ENCODE results near the gene KIF16B. TPM values are rescaled to one million over a fixed set of nuclear protein-coding genes. Genes with fewer than 3 reads are reported as not detected.

KIF16B gene
- total and polyA plus RNA-seq, 2 of the 13 experiments (the other 11 are each of a cell fraction or from before 2014, with no cell fraction given), result 6.9 to 18.0 TPM

GRCh38 chr20:16360668-16361067 lies 212.6 kb downstream of the KIF16B start:
- H3K27ac ChIP-seq (ENCODE audit: extremely low read length, insufficient read depth, low read length), result no peak overlapping the region
- H3K27me3 ChIP-seq (ENCODE audit: control insufficient read depth in 1 of 2, insufficient read depth in 2 of 2, low read length in 2 of 2), result no peaks in the 10 kb centered on the region
- no peak overlapping the region for H3K9ac ChIP-seq (ENCODE audit: insufficient read depth, low read depth, low read length)
- H3K36me3 ChIP-seq (replicated peaks in 1 of 2; ENCODE audit: control insufficient read depth in 1 of 2, insufficient read depth in 2 of 2, low read length in 2 of 2), result no peaks in the 10 kb centered on the region
- no peak overlapping the region for H2AFZ ChIP-seq (ENCODE audit: low read length)
- in situ Hi-C loops (cut with HindIII; ENCODE audit: extremely low pct_ligation_motif_present, low pct_unique_long_range_greater_than_20kb) (no loop called here), intact Hi-C loops (cut with micrococcal nuclease; ENCODE audit: unreplicated experiment) (no loop called here)
- FAIRE-seq (no peak), ATAC-seq (no peak), DNase-seq (ENCODE audit: low spot score) (no peak)
- no peaks in the 10 kb centered on the region for H3K4me1 ChIP-seq (ENCODE audit: insufficient read depth, low read length)
- CTCF ChIA-PET (ENCODE audit: low intra/inter-chr PET ratio, low total read pairs), result no interaction called here
- H3K4me3 ChIP-seq (replicated peaks in 1 of 3; ENCODE audit: insufficient read depth in 1 of 3, low read depth in 2 of 3, low read length in 3 of 3), result no peak overlapping the region
- POLR2A ChIA-PET, result no interaction called here
- WGBS (ENCODE audit: low lambda C conversion rate), result 92% methylated on average over 5 of the region's 5 CpGs
- no peak for TF ChIP-seq SKIL (CRISPR knock-in tag; IDR thresholded peaks at IDR 0.05; ENCODE audit: borderline replicate concordance)
- TF ChIP-seq ZKSCAN8 (CRISPR knock-in tag; IDR thresholded peaks at IDR 0.05; ENCODE audit: borderline replicate concordance), result no peak
- no peak for TF ChIP-seq PHF8 (CRISPR knock-in tag; IDR thresholded peaks at IDR 0.05)
- TF ChIP-seq ZNF564 (CRISPR knock-in tag; IDR thresholded peaks at IDR 0.05), result no peak
- no peak for TF ChIP-seq SNAPC5 (CRISPR knock-in tag; IDR thresholded peaks at IDR 0.05; ENCODE audit: borderline replicate concordance)
- no peak for TF ChIP-seq HNRNPL (IDR thresholded peaks at IDR 0.05; ENCODE audit: low read depth, low read length)
- TF ChIP-seq, protein P1, sequence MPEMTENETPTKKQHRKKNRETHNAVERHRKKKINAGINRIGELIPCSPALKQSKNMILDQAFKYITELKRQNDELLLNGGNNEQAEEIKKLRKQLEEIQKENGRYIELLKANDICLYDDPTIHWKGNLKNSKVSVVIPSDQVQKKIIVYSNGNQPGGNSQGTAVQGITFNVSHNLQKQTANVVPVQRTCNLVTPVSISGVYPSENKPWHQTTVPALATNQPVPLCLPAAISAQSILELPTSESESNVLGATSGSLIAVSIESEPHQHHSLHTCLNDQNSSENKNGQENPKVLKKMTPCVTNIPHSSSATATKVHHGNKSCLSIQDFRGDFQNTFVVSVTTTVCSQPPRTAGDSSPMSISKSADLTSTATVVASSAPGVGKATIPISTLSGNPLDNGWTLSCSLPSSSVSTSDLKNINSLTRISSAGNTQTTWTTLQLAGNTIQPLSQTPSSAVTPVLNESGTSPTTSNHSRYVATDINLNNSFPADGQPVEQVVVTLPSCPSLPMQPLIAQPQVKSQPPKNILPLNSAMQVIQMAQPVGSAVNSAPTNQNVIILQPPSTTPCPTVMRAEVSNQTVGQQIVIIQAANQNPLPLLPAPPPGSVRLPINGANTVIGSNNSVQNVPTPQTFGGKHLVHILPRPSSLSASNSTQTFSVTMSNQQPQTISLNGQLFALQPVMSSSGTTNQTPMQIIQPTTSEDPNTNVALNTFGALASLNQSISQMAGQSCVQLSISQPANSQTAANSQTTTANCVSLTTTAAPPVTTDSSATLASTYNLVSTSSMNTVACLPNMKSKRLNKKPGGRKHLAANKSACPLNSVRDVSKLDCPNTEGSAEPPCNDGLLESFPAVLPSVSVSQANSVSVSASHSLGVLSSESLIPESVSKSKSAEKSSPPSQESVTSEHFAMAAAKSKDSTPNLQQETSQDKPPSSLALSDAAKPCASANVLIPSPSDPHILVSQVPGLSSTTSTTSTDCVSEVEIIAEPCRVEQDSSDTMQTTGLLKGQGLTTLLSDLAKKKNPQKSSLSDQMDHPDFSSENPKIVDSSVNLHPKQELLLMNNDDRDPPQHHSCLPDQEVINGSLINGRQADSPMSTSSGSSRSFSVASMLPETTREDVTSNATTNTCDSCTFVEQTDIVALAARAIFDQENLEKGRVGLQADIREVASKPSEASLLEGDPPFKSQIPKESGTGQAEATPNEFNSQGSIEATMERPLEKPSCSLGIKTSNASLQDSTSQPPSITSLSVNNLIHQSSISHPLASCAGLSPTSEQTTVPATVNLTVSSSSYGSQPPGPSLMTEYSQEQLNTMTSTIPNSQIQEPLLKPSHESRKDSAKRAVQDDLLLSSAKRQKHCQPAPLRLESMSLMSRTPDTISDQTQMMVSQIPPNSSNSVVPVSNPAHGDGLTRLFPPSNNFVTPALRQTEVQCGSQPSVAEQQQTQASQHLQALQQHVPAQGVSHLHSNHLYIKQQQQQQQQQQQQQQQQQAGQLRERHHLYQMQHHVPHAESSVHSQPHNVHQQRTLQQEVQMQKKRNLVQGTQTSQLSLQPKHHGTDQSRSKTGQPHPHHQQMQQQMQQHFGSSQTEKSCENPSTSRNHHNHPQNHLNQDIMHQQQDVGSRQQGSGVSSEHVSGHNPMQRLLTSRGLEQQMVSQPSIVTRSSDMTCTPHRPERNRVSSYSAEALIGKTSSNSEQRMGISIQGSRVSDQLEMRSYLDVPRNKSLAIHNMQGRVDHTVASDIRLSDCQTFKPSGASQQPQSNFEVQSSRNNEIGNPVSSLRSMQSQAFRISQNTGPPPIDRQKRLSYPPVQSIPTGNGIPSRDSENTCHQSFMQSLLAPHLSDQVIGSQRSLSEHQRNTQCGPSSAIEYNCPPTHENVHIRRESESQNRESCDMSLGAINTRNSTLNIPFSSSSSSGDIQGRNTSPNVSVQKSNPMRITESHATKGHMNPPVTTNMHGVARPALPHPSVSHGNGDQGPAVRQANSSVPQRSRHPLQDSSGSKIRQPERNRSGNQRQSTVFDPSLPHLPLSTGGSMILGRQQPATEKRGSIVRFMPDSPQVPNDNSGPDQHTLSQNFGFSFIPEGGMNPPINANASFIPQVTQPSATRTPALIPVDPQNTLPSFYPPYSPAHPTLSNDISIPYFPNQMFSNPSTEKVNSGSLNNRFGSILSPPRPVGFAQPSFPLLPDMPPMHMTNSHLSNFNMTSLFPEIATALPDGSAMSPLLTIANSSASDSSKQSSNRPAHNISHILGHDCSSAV (CRISPR knock-in tag; IDR thresholded peaks at IDR 0.05; ENCODE audit: borderline replicate concordance), result no peak
- no TSS peak for BruUV-seq (replicated peaks)
- H3K4me2 ChIP-seq (ENCODE audit: low read depth, low read length), result no peak overlapping the region
- no peaks in the 10 kb centered on the region for H4K20me1 ChIP-seq (ENCODE audit: insufficient read depth, low read length)
- no peaks in the 10 kb centered on the region for H3K79me2 ChIP-seq (ENCODE audit: insufficient read depth, low read length)
- no peaks in the 10 kb centered on the region for H3K9me3 ChIP-seq (ENCODE audit: low read length)
